Placental epithelial cell (primary cell): ENCODE measurements around the gene PLA2G10. TPM values are rescaled to one million over a fixed set of nuclear protein-coding genes. Genes with fewer than 3 reads are reported as not detected.

ENCODE experiments used
- small RNA-seq: library from RNA; depleted of rRNA; stranded (forward); fragments of <200 nt; gene quantifications from one replicate; pipeline ENCODE3, GENCODE V24; 2012
- total RNA-seq: library from RNA; depleted of rRNA; stranded (reverse); fragments of >200 nt; gene quantifications from 2 replicates; pipeline ENCODE4 v1.2.3, GENCODE V29; 2012

PLA2G10 gene, protein sequence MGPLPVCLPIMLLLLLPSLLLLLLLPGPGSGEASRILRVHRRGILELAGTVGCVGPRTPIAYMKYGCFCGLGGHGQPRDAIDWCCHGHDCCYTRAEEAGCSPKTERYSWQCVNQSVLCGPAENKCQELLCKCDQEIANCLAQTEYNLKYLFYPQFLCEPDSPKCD
- 0.43 TPM in 1 of 2 replicates, not detected in the other for total RNA-seq

DNA sequence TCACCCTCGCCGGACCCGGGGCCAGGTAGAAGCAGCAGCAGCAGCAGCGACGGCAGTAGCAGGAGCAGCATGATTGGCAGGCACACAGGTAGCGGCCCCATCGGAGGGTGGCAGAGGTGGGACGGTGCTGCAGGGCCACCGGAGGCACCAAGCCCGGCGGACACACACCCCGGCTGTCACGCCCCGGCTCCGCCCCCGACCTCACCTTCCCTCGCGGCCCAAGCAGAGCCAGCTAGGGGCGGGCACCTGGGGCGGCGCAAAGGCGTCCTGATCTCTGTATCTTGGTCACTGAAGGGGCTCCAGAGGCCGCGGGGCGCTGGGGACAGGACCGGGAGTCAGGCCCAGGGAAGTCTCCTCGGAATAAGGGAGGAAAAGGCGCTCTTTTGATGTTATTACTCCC is at the start of gene PLA2G10:
PLA2G10 (minus strand) TSS at position 180 of the 400 bp plus-strand sequence; CDS start at position 101, 79 bp downstream.

DNA sequence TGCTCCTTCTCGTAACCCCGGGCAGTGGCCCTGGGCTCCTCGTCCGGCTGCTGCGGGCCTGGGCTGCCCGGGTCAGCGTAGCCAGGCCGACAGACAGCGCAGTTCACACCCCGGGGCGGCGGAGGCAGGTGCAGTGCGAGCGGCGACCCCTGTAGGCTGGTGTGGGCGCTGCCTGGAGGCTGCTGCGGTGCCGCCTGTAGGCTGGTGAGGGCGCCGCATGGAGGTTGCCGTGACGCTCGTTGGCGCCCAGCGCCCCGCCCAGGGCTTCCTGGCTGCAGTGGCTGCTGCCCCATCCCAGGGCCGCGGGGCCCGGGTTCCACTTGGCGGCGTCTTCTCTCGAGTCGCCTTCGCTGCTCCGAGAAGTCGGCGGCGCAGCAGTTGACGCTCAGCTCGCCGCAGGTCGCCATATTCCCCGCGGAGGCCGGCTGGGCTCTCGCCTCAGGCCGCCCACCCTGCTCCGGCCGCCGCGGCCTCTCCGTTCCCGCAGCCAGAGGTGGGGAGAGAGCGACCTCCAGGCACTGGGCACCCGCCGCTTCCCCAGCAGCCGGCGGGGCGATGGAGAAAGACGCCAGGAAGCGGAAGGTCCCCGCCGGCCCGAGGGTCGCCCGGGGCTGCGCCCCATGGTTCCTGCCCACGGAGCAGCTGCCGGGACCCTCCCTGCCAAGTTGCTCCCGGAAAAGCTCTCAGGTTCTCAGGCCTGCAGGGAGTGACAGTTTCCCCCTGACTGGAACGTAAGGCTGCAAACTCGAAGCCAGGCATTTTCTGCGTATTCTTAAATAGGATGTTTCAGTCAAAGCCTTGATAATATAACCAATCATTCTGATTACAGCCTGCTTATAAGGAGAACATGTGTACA is 48.4 kb upstream of the PLA2G10 start, which contains the start of gene NPIPA2:
NPIPA2 (plus strand) TSS at position 261 of the 856 bp plus-strand sequence. CDS start 5,533 bp downstream, outside the sequence.

DNA sequence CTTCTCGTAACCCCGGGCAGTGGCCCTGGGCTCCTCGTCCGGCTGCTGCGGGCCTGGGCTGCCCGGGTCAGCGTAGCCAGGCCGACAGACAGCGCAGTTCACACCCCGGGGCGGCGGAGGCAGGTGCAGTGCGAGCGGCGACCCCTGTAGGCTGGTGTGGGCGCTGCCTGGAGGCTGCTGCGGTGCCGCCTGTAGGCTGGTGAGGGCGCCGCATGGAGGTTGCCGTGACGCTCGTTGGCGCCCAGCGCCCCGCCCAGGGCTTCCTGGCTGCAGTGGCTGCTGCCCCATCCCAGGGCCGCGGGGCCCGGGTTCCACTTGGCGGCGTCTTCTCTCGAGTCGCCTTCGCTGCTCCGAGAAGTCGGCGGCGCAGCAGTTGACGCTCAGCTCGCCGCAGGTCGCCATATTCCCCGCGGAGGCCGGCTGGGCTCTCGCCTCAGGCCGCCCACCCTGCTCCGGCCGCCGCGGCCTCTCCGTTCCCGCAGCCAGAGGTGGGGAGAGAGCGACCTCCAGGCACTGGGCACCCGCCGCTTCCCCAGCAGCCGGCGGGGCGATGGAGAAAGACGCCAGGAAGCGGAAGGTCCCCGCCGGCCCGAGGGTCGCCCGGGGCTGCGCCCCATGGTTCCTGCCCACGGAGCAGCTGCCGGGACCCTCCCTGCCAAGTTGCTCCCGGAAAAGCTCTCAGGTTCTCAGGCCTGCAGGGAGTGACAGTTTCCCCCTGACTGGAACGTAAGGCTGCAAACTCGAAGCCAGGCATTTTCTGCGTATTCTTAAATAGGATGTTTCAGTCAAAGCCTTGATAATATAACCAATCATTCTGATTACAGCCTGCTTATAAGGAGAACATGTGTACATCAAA is 9.3 kb upstream of the PLA2G10 start, which contains the start of gene NPIPA3:
NPIPA3 (plus strand) TSS at position 256 of the 856 bp plus-strand sequence. CDS start 5,533 bp downstream, outside the sequence.

DNA sequence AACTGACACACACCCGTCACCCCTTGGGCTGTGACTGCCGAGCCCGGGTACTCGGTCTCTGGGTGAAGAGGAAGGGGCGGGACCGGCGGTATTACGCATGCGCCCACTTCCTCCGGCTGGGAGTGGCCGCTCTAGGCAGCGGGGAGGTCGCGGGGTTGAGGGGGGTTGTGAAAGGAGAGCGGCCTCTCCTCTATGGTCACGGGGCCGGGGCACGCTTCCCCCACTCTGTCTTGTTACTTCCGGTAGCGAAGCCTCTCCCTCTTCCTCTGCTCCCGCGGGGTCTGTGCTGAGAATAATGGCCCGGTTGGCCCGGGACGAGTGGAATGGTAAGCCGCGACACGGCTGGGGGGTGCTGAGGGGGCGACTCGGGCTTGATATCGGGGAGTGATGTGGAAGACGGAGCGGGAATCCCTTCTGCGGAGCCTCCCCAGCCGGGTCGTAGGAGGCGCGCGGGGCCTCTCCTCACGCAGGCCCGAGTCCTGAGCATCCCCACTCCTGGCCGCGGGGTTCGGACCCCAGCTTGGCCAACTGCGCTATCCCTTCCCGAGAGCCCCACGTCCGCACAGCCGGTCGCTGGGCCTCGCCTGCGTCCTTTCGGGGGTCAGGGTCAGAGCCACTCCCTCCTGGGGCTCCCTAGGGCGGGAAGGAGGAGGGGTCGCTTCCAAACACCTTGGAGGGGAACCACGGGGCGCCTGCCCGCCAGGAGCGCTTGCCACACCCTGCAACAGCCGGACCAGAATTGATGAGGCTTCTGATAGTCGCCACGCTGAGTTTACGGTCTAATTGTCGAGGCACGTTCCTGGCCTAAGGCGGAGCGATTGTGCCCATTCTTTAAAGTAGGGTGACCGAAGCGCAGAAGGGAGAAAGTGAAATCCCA is 61.2 kb downstream of the PLA2G10 start, which contains the start of gene BFAR:
BFAR (plus strand) TSS at position 259 of the 877 bp plus-strand sequence. CDS start 11,396 bp downstream, outside the sequence.

DNA sequence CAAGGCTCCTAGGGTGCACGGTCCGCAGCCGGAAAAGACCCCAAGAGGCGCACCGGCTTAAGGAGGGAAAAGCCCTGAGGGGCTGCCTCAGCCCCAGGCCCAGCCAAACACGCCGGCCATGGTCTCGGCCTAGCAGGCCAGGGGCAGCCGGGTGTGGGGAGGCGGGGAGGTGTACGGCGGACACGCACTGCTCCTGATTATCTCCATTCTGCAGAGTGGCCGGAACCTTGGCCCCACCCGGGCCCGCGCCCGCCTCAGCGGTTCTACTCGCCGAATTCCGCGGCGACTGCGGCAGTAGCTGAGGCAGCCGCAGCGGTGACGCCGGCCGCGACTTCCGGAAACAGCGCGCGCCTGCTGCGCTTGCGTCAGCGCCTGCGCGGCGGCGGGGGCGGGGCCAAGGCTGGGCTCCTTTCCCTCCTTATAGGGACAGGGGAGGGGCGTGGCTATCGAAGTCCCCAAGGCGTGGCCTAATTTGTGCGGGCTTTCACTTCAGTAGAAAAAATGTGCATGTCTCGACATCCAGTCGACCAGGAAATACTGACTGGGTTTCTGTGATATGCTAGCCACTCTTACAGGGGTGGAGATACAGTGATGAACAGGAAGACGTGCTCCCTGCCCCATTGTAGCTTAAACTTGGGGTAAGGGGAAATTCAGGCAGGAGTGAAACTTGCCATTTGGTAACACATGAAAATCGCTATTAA is 64.0 kb downstream of the PLA2G10 start, which contains the start of gene PARN:
PARN (minus strand) TSS at position 342 of the 701 bp plus-strand sequence; CDS start at position 207, 135 bp downstream.

Small RNAs within 50 kb of the gene (small RNA-seq; reads per million reads assigned to genes)
- not detected for gene RNU7-125P

Other genes starting within 250 kb of the PLA2G10 start
- 21.6 and 27.1 TPM in 2 replicates for gene PARN, start 64.0 kb downstream of the PLA2G10 start, total RNA-seq
- gene BFAR, start 61.4 kb downstream of the PLA2G10 start, total RNA-seq, result 94.2 and 115 TPM in 2 replicates
- 0.79 TPM in 1 of 2 replicates, not detected in the other for gene NPIPA3, start 9.1 kb upstream of the PLA2G10 start, total RNA-seq
- 0.79 TPM in 1 of 2 replicates, not detected in the other for gene NPIPA2, start 48.2 kb upstream of the PLA2G10 start, total RNA-seq
- 35.7 and 80.8 TPM in 2 replicates for gene NOMO1, start 139.4 kb upstream of the PLA2G10 start, total RNA-seq
- 19.4 and 43.2 TPM in 2 replicates for gene NPIPA1, start 243.1 kb upstream of the PLA2G10 start, total RNA-seq